Metanephros (tissue), 2 donors: ENCODE measurements around the gene IKZF3. TPM values are rescaled to one million over a fixed set of nuclear protein-coding genes. Genes with fewer than 3 reads are reported as not detected.

Source experiments
- small RNA-seq: library from RNA; depleted of rRNA; stranded (forward); fragments of <200 nt; gene quantifications from one replicate; pipeline ENCODE3, GENCODE V24; 2014; ENCODE audit warnings: low replicate concordance
- total RNA-seq: library from RNA; depleted of rRNA; stranded (reverse); fragments of >200 nt; gene quantifications from one replicate; pipeline ENCODE4 v1.2.3, GENCODE V29; 2014

IKZF3 gene
- 0.76 TPM for total RNA-seq

DNA sequence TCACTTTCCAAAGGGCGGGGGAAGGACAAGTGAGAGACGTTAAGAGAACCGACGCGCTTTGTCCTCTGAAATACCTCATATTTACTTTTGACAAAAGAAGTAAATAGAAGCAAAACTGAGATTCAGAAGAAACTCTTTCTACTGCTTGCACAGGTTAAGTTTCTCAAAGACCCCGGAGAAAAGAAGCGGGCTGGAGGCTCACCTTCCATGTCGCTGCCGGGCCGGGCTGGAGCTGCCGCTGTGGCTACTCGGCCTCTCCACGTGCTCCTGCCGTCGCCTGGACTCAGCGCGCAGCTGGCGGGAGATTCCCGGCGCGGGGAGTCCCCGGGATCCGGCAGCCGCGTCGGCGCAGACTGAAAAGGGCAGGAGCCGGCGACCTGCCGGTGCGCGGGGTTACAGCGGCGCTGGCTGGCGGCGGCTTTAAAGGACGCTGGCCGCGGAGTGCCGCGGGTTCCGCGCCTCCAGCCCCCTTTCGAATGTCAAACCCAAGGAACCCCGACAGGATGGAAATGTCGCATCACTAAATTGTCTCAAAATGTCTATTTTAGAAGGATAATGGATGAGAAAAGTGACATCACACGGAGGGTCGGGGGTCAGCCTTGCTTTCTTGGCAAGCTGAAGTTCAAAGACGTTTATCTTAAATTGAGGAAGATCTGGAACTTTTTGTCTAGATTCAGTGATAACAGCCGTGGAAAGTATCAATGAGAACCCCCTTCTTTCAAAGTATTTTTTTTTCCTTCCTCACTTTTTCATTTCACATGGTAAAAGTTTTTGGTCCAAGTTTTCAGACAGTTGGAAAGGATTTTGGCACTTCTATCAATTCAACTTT, at the start of gene IKZF3:
Gene IKZF3, minus strand, starts transcription at position 395 of the 829 bp plus-strand sequence. Its CDS starts 186 bp downstream, at position 209.

DNA sequence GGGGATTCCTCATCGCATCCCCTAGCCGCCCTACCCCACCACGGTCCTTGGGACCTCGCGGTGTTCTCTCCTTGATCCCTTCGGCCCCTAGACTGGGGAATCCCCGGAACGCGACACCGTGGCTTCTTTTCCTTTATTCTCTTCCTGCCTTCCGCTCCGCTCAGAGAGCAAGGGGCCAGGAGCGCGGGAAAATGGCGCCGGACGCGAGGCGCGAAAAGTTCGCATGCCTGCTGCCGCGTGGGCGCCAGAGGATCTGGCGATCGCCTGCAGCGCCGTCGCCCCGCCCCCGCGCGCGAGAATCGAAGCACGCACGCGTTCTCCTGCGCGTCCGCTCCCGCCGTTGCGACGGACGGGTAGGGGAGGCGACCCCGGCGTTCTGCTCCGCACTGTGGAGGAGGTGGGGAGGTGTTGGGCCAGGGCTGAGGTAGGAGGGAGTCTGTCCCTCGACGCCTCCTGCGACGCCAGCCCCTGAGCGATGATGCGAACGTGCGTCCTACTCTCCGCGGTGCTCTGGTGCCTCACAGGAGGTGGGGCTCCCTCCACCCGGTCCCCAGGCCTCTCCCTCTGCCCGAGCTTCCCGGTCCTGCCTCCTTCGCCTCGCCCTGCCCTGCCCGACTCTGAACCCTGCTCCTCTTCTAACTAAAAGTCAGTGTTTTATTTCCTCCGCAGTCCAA, 3.9 kb upstream of the IKZF3 start, which contains the start of gene ZPBP2:
Gene ZPBP2, plus strand, starts transcription at position 323 of the 674 bp plus-strand sequence. Its CDS starts 153 bp downstream, at position 476.

DNA sequence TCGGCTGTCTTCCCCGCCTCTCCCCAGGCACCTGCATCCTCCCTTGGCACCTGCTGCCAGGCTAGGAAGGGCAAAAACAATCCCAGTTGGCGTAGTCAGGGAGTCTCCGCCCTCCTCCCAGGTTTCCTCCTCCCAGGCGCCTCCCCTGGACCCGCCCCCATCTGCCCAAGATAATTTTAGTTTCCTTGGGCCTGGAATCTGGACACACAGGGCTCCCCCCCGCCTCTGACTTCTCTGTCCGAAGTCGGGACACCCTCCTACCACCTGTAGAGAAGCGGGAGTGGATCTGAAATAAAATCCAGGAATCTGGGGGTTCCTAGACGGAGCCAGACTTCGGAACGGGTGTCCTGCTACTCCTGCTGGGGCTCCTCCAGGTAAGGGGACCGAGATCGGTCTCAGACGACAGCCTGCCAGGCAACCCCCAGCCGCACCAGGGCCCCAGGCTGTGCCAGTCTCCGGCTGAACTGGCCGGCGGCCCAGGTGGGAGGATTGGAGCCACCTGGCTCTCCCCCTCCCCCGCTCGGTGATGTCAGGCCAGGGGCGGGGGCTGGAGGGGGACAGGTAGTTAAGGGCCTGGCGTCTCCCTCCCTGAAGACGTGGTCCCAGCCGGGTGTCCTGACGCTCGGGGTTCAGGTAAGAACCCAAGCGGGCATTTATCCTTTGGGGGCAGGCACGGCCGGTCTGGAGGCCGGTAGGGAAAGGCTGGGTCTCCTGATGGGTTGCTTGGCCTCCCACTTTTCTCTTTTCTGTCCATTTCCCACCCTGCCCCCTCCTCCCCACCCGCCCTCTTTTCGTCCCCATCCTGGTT, 126.1 kb downstream of the IKZF3 start, which contains the start of gene GRB7:
Gene GRB7, plus strand, starts transcription at position 179 of the 808 bp plus-strand sequence. CDS start 4,364 bp downstream, outside the sequence.

DNA sequence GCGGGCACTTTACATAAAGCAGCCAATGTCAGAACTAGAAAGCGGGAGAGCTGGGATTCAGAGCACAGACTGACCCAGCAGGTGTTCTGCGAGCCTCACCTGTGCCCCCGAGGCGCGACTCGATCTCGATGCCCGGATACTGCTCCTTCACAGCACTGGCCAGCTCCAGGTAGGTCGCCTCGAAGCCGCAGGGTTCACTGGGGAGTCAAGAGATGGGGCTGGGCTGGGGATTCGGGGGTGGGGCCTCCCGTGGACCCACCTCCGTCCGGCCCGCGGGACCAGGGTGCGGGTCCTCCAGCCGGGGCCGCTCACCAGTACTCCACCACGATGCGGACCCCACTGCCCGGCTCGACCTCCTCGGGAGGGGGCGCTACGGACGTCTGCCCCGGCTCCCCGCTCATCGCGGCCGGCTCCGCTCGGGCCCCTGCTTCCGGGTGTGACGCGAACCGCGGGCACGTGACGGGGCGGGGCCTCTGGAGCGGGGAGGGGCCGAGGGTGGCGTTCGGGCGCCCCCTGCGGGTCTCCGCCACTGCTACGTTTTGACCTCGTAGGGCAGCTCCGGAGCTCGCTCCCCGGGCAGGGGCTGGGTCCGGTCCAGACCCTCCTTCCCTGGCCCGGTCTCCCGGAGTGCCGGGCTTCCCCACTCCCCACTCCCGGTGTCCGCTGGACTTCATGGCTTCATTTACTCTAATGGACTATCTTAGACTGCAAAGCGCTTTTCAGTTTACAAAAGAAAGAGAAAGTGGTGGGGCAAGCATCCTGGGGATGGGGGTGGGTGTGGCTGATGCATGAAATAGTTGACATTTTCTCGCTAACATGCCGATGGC, 133.8 kb downstream of the IKZF3 start, which contains the start of gene MIEN1:
Gene MIEN1, minus strand, starts transcription at position 438 of the 827 bp plus-strand sequence. Its CDS starts 37 bp downstream, at position 401.

Small RNA genes lying within 50 kb of the gene (small RNA-seq; reads per million reads assigned to genes)
- gene AC090844.1 (not detected), gene MIR4728 (0.14 reads per million)

Other genes with a start within 250 kb of the IKZF3 start
- gene PPP1R1B, start 237.4 kb downstream of the IKZF3 start, total RNA-seq = 6.1 TPM
- gene STARD3, start 227.2 kb downstream of the IKZF3 start, total RNA-seq = 53.9 TPM
- 70.2 TPM for gene TCAP, start 199.0 kb downstream of the IKZF3 start, total RNA-seq
- gene PNMT, start 195.9 kb downstream of the IKZF3 start, total RNA-seq = 3.7 TPM
- gene PGAP3, start 176.3 kb downstream of the IKZF3 start, total RNA-seq = 27.8 TPM
- gene ERBB2, start 164.2 kb downstream of the IKZF3 start, total RNA-seq = 237 TPM
- gene MIEN1, start 133.8 kb downstream of the IKZF3 start, total RNA-seq = 12.8 TPM
- gene GRB7, start 126.4 kb downstream of the IKZF3 start, total RNA-seq = 35.7 TPM
- gene ZPBP2, start 3.9 kb upstream of the IKZF3 start, total RNA-seq = not detected
- 12.4 TPM for gene GSDMB, start 54.3 kb upstream of the IKZF3 start, total RNA-seq
- 70.4 TPM for gene ORMDL3, start 63.3 kb upstream of the IKZF3 start, total RNA-seq
- not detected for gene LRRC3C, start 63.4 kb upstream of the IKZF3 start, total RNA-seq
- gene GSDMA, start 98.7 kb upstream of the IKZF3 start, total RNA-seq = not detected
- 79.1 TPM for gene PSMD3, start 116.5 kb upstream of the IKZF3 start, total RNA-seq
- not detected for gene CSF3, start 151.1 kb upstream of the IKZF3 start, total RNA-seq
- 108 TPM for gene MED24, start 190.1 kb upstream of the IKZF3 start, total RNA-seq
- 51.0 TPM for gene THRA, start 198.7 kb upstream of the IKZF3 start, total RNA-seq
- gene NR1D1, start 236.3 kb upstream of the IKZF3 start, total RNA-seq = 5.3 TPM